Stimulated activated naive CD8-positive, alpha-beta T cell treated with anti-CD3 and anti-CD28 coated beads, Interleukin-15, amount 100 ng/mL, for 72 hours (primary cell): ENCODE results near the gene ZSCAN10.

Experiments used
- ATAC-seq: fragments of 150-1000 bp; cut with Tn5 transposase; 2 replicates; pipeline ENCODE4 v1.10.0; 2021; ENCODE audit warnings: mild to moderate bottlenecking, moderate library complexity
- DNase-seq, 2 donors: peaks; one replicate each; pipeline ENCODE4 v3.0.0; 2021 to 2022
- H3K27ac Mint-ChIP-seq, 2 donors: one replicate each; pipeline ENCODE4 v1.8.0; 2022; ENCODE audit warnings: mild to moderate bottlenecking in 2 of 2, mixed read lengths in 2 of 2, moderate library complexity in 2 of 2
- H3K27me3 Mint-ChIP-seq: one replicate; pipeline ENCODE4 v1.8.0; 2022; ENCODE audit warnings: mixed read lengths
- H3K4me1 Mint-ChIP-seq: one replicate; pipeline ENCODE4 v1.8.0; 2022; ENCODE audit warnings: mild to moderate bottlenecking, mixed read lengths
- H3K4me3 Mint-ChIP-seq, 2 donors: one replicate each; pipeline ENCODE4 v1.8.0; 2022; ENCODE audit warnings: mild to moderate bottlenecking in 2 of 2, mixed read lengths in 2 of 2, moderate library complexity in 1 of 2
- H3K9me3 Mint-ChIP-seq, 2 donors: one replicate each; pipeline ENCODE4 v1.8.0; 2022; ENCODE audit warnings: mixed read lengths in 2 of 2

The ZSCAN10 gene

GRCh38 chr16:3119701-3120408 is 20.8 kb upstream of the ZSCAN10 start:
- Mint-ChIP-seq H3K4me1 (peaks cover 15% of the 10 kb centered on the region), H3K9me3 (no peaks in the 10 kb centered on the region), H3K27me3 (no peaks in the 10 kb centered on the region), H3K27ac (no peak overlapping the region), H3K4me3 (no peak overlapping the region)
- ATAC-seq, result no peak
- no peak for DNase-seq

GRCh38 chr16:3119286-3119685 is 20.2 kb upstream of the ZSCAN10 start:
- DNase-seq, result no peak
- H3K27ac Mint-ChIP-seq, result no peak overlapping the region

GRCh38 chr16:3118846-3119245 is 19.8 kb upstream of the ZSCAN10 start:
- DNase-seq (no peak), ATAC-seq (no peak)
- Mint-ChIP-seq H3K9me3 (no peaks in the 10 kb centered on the region), H3K27ac (no peak overlapping the region), H3K27me3 (no peaks in the 10 kb centered on the region), H3K4me3 (no peak overlapping the region), H3K4me1 (peaks cover 9% of the 10 kb centered on the region)

More at GRCh38 chr16:3119286-3119685, 20.2 kb upstream of the ZSCAN10 start:
- no peaks in the 10 kb centered on the region for H3K9me3 Mint-ChIP-seq
- peaks cover 10% of the 10 kb centered on the region for H3K4me1 Mint-ChIP-seq
- no peak overlapping the region for H3K4me3 Mint-ChIP-seq
- no peaks in the 10 kb centered on the region for H3K27me3 Mint-ChIP-seq
- no peak for ATAC-seq

- no peaks in the 10 kb centered on the region for H3K27me3 Mint-ChIP-seq
- peaks cover 4% of the 10 kb centered on the region for H3K4me1 Mint-ChIP-seq
- no peak overlapping the region for H3K27ac Mint-ChIP-seq
- DNase-seq (no peak), ATAC-seq (no peak)
- no peak overlapping the region for H3K4me3 Mint-ChIP-seq
- no peaks in the 10 kb centered on the region for H3K9me3 Mint-ChIP-seq
These were observed 19.2 kb upstream of the ZSCAN10 start for GRCh38 chr16:3118204-3118790.

GRCh38 chr16:3115561-3115960 is 16.5 kb upstream of the ZSCAN10 start:
- Mint-ChIP-seq H3K4me3 (no peak overlapping the region), H3K9me3 (no peaks in the 10 kb centered on the region), H3K4me1 (no peaks in the 10 kb centered on the region), H3K27me3 (peaks cover 7% of the 10 kb centered on the region), H3K27ac (no peak overlapping the region)
- DNase-seq (no peak), ATAC-seq (no peak)

- DNase-seq (no peak), ATAC-seq (no peak)
- no peak overlapping the region for H3K4me3 Mint-ChIP-seq
- H3K9me3 Mint-ChIP-seq, result no peaks in the 10 kb centered on the region
- H3K27me3 Mint-ChIP-seq, result peaks cover 7% of the 10 kb centered on the region
- H3K27ac Mint-ChIP-seq, result no peak overlapping the region
- H3K4me1 Mint-ChIP-seq, result no peaks in the 10 kb centered on the region
These were observed 15.9 kb upstream of the ZSCAN10 start for GRCh38 chr16:3115003-3115402.

GRCh38 chr16:3113765-3114479 is 14.8 kb upstream of the ZSCAN10 start:
- no peak for DNase-seq
- Mint-ChIP-seq H3K27ac (peak overlapping the region in 1 of 2 donors; percentile 38), H3K9me3 (no peaks in the 10 kb centered on the region), H3K27me3 (peaks cover 7% of the 10 kb centered on the region), H3K4me1 (no peaks in the 10 kb centered on the region), H3K4me3 (no peak overlapping the region)
- ATAC-seq, result no peak

GRCh38 chr16:3112881-3113574 is 13.9 kb upstream of the ZSCAN10 start:
- H3K4me1 Mint-ChIP-seq, result no peaks in the 10 kb centered on the region
- ATAC-seq, result no peak
- H3K9me3 Mint-ChIP-seq, result no peaks in the 10 kb centered on the region
- H3K4me3 Mint-ChIP-seq, result no peak overlapping the region
- H3K27ac Mint-ChIP-seq, result no peak overlapping the region
- DNase-seq, result no peak
- peaks cover 7% of the 10 kb centered on the region for H3K27me3 Mint-ChIP-seq

GRCh38 chr16:3112058-3112880 is 13.2 kb upstream of the ZSCAN10 start, which contains the start of gene ZNF205:
Gene ZNF205, plus strand, starts transcription at chr16:3112586. Its CDS starts 845 bp downstream, at chr16:3113431.
- H3K27ac Mint-ChIP-seq, result no peak within 1 kb of the TSS
- ATAC-seq, result peak; percentile 48
- peaks cover 7% of the 10 kb centered on the region for H3K27me3 Mint-ChIP-seq
- H3K4me3 Mint-ChIP-seq, result no peak within 1 kb of the TSS
- no peaks in the 10 kb centered on the region for H3K9me3 Mint-ChIP-seq
- H3K4me1 Mint-ChIP-seq, result peaks cover 3% of the 10 kb centered on the region
- no peak for DNase-seq

- Mint-ChIP-seq H3K9me3 (no peaks in the 10 kb centered on the region), H3K27ac (peak overlapping the region; percentile 80 to 88), H3K4me1 (peaks cover 42% of the 10 kb centered on the region), H3K27me3 (no peaks in the 10 kb centered on the region), H3K4me3 (peak overlapping the region; percentile 86 to 87)
- peak; percentile 93 to 94 for DNase-seq
- ATAC-seq, result peak; percentile 93
These were observed 7.3 kb upstream of the ZSCAN10 start for GRCh38 chr16:3106205-3106928.

- H3K9me3 Mint-ChIP-seq, result no peaks in the 10 kb centered on the region
- H3K4me1 Mint-ChIP-seq, result peaks cover 63% of the 10 kb centered on the region
- peaks cover 8% of the 10 kb centered on the region for H3K27me3 Mint-ChIP-seq
- H3K4me3 Mint-ChIP-seq, result peak overlapping the region; percentile 89 to 96
- H3K27ac Mint-ChIP-seq, result peak overlapping the region; percentile 23 to 86
- DNase-seq (no peak), ATAC-seq (no peak)
These were observed 2.9 kb upstream of the ZSCAN10 start for GRCh38 chr16:3101841-3102470.

- DNase-seq (peak; percentile 61 to 62), ATAC-seq (peak; percentile 36)
- no peaks in the 10 kb centered on the region for H3K9me3 Mint-ChIP-seq
- peak overlapping the region; percentile 23 to 86 for H3K27ac Mint-ChIP-seq
- peaks cover 60% of the 10 kb centered on the region for H3K4me1 Mint-ChIP-seq
- H3K4me3 Mint-ChIP-seq, result peak overlapping the region; percentile 89 to 96
- H3K27me3 Mint-ChIP-seq, result peaks cover 8% of the 10 kb centered on the region
These were observed 2.1 kb upstream of the ZSCAN10 start for GRCh38 chr16:3101018-3101840.

GRCh38 chr16:3099732-3100499 is 822 bp upstream of the ZSCAN10 start:
- peak; percentile 88 for ATAC-seq
- H3K4me1 Mint-ChIP-seq, result peaks cover 65% of the 10 kb centered on the region
- peak; percentile 82 to 90 for DNase-seq
- peak overlapping the region; percentile 84 to 85 for H3K27ac Mint-ChIP-seq
- H3K27me3 Mint-ChIP-seq, result peaks cover 8% of the 10 kb centered on the region
- peak overlapping the region; percentile 91 to 96 for H3K4me3 Mint-ChIP-seq
- H3K9me3 Mint-ChIP-seq, result no peaks in the 10 kb centered on the region
